SK-N-SH treated with all-trans-retinoic acid at 6 μM for 48 hours (cell line): ENCODE measurements around the gene DMAC2.

Source experiments
- ATAC-seq: fragments of 200-7000 bp; cut with Tn5 transposase; 3 replicates; pipeline ENCODE4 v1.9.1; 2020; ENCODE audit warnings: mild to moderate bottlenecking, moderate library complexity
- BACH2 ChIP-seq: fragments of 250-450 bp; sonication (Bioruptor Pico); IDR thresholded peaks from 2 replicates; pipeline ENCODE4 v1.9.0; 2021; ENCODE audit warnings: mild to moderate bottlenecking, borderline replicate concordance
- CREB5 ChIP-seq: fragments of 250-450 bp; sonication (Bioruptor Pico); IDR thresholded peaks from 2 replicates; pipeline ENCODE4 v1.5.1; 2020; ENCODE audit warnings: low read depth, mild to moderate bottlenecking, moderate library complexity
- CSRNP3 ChIP-seq: fragments of 250-450 bp; sonication (Bioruptor Pico); IDR thresholded peaks from 2 replicates; pipeline ENCODE4 v1.5.1; 2021; ENCODE audit warnings: mild to moderate bottlenecking, moderate library complexity
- GLIS3 ChIP-seq: fragments of 250-450 bp; sonication (Bioruptor Pico); IDR thresholded peaks from 2 replicates; pipeline ENCODE4 v1.5.0; 2020; ENCODE audit warnings: mild to moderate bottlenecking, moderate library complexity
- PATZ1 ChIP-seq: fragments of 250-450 bp; sonication (Bioruptor Pico); IDR thresholded peaks from 2 replicates; pipeline ENCODE4 v1.8.0; 2020; ENCODE audit warnings: mild to moderate bottlenecking, moderate library complexity, borderline replicate concordance
- POU6F1 ChIP-seq: fragments of 250-450 bp; sonication (Bioruptor Pico); IDR thresholded peaks from 2 replicates; pipeline ENCODE4 v1.8.0; 2021; ENCODE audit warnings: low read depth, mild to moderate bottlenecking, moderate library complexity, borderline replicate concordance
- PPARA ChIP-seq: fragments of 250-450 bp; sonication (Bioruptor Pico); IDR thresholded peaks from 2 replicates; pipeline ENCODE4 v1.5.0; 2020; ENCODE audit warnings: mild to moderate bottlenecking, borderline replicate concordance
- RARB ChIP-seq: fragments of 250-450 bp; sonication (Bioruptor Pico); IDR thresholded peaks from 2 replicates; pipeline ENCODE4 v1.8.0; 2021; ENCODE audit warnings: mild to moderate bottlenecking, moderate library complexity
- SNAI2 ChIP-seq: fragments of 250-450 bp; sonication (Bioruptor Pico); IDR thresholded peaks from 2 replicates; pipeline ENCODE4 v1.5.0; 2020; ENCODE audit warnings: mild to moderate bottlenecking, moderate library complexity
- TCF4 ChIP-seq: fragments of 250-450 bp; sonication (Bioruptor Pico); IDR thresholded peaks from 2 replicates; pipeline ENCODE4 v1.8.0; 2021; ENCODE audit warnings: mild to moderate bottlenecking, moderate library complexity, borderline replicate concordance
- TOX ChIP-seq: fragments of 250-450 bp; sonication (Bioruptor Pico); IDR thresholded peaks from 2 replicates; pipeline ENCODE4 v1.8.0; 2021; ENCODE audit warnings: mild to moderate bottlenecking, moderate library complexity, borderline replicate concordance
- TSHZ2 ChIP-seq: fragments of 250-450 bp; sonication (Bioruptor Pico); IDR thresholded peaks from 2 replicates; pipeline ENCODE4 v1.5.0; 2020; ENCODE audit warnings: mild to moderate bottlenecking, moderate library complexity
- ZC3H10 ChIP-seq: fragments of 250-450 bp; sonication (Bioruptor Pico); IDR thresholded peaks from 2 replicates; pipeline ENCODE4 v1.5.1; 2021; ENCODE audit warnings: mild to moderate bottlenecking, moderate library complexity
- ZFP3 ChIP-seq: fragments of 250-450 bp; sonication (Bioruptor Pico); IDR thresholded peaks from 2 replicates; pipeline ENCODE4 v1.5.0; 2020; ENCODE audit warnings: mild to moderate bottlenecking, moderate library complexity
- ZFP30 ChIP-seq: fragments of 450-650 bp; formaldehyde crosslinking; IDR thresholded peaks from 2 replicates; pipeline ENCODE4 v1.5.0; 2022; ENCODE audit warnings: mild to moderate bottlenecking, moderate library complexity
- ZNF565 ChIP-seq: fragments of 450-650 bp; formaldehyde crosslinking; conservative IDR thresholded peaks from 2 replicates; pipeline ENCODE4 v1.5.0; 2020; ENCODE audit warnings: low read depth, mild to moderate bottlenecking, moderate library complexity
- ZNF70 ChIP-seq: fragments of 450-650 bp; formaldehyde crosslinking; IDR thresholded peaks from 2 replicates; pipeline ENCODE4 v1.5.0; 2020; ENCODE audit warnings: mild to moderate bottlenecking, moderate library complexity
- ZNF8 ChIP-seq: fragments of 450-650 bp; formaldehyde crosslinking; IDR thresholded peaks from 2 replicates; pipeline ENCODE4 v1.5.0; 2020; ENCODE audit warnings: mild to moderate bottlenecking, moderate library complexity

The DMAC2 gene

GRCh38 chr19:41447732-41448332 lies 8.1 kb upstream of the DMAC2 start:
- no peak for ATAC-seq
- TF ChIP-seq ZFP3 (CRISPR knock-in tag) (no peak), ZNF565 (CRISPR knock-in tag) (no peak), GLIS3 (CRISPR knock-in tag) (no peak), BACH2 (CRISPR knock-in tag) (no peak), TCF4 (CRISPR knock-in tag) (no peak)

GRCh38 chr19:41445575-41445974 lies 5.9 kb upstream of the DMAC2 start:
- ATAC-seq = no peak
- TF ChIP-seq POU6F1 (CRISPR knock-in tag) (no peak), CSRNP3 (CRISPR knock-in tag) (no peak), PPARA (CRISPR knock-in tag) (no peak), ZFP30 (CRISPR knock-in tag) (no peak), CREB5 (CRISPR knock-in tag) (no peak), ZNF8 (CRISPR knock-in tag) (no peak), TCF4 (CRISPR knock-in tag) (no peak), ZNF70 (CRISPR knock-in tag) (no peak), ZC3H10 (CRISPR knock-in tag) (no peak), TOX (CRISPR knock-in tag) (no peak), TSHZ2 (no peak), ZNF565 (CRISPR knock-in tag) (no peak), RARB (CRISPR knock-in tag) (no peak), SNAI2 (CRISPR knock-in tag) (no peak), PATZ1 (no peak)

GRCh38 chr19:41443813-41444455 lies 4.2 kb upstream of the DMAC2 start:
- ATAC-seq = no peak
- TF ChIP-seq ZNF565 (CRISPR knock-in tag) (no peak), CSRNP3 (CRISPR knock-in tag) (no peak), TOX (CRISPR knock-in tag) (no peak), SNAI2 (CRISPR knock-in tag) (no peak)
